ENCODE measurements around the gene EXOC3L1. TPM values are rescaled to one million over a fixed set of nuclear protein-coding genes. Genes with fewer than 3 reads are reported as not detected.

EXOC3L1 gene
- total and polyA plus RNA-seq, 2 of the 13 experiments (the other 11 are each of a cell fraction or from before 2014, with no cell fraction given): 0.12 TPM; not detected in 1

- TF ChIP-seq, protein P1, sequence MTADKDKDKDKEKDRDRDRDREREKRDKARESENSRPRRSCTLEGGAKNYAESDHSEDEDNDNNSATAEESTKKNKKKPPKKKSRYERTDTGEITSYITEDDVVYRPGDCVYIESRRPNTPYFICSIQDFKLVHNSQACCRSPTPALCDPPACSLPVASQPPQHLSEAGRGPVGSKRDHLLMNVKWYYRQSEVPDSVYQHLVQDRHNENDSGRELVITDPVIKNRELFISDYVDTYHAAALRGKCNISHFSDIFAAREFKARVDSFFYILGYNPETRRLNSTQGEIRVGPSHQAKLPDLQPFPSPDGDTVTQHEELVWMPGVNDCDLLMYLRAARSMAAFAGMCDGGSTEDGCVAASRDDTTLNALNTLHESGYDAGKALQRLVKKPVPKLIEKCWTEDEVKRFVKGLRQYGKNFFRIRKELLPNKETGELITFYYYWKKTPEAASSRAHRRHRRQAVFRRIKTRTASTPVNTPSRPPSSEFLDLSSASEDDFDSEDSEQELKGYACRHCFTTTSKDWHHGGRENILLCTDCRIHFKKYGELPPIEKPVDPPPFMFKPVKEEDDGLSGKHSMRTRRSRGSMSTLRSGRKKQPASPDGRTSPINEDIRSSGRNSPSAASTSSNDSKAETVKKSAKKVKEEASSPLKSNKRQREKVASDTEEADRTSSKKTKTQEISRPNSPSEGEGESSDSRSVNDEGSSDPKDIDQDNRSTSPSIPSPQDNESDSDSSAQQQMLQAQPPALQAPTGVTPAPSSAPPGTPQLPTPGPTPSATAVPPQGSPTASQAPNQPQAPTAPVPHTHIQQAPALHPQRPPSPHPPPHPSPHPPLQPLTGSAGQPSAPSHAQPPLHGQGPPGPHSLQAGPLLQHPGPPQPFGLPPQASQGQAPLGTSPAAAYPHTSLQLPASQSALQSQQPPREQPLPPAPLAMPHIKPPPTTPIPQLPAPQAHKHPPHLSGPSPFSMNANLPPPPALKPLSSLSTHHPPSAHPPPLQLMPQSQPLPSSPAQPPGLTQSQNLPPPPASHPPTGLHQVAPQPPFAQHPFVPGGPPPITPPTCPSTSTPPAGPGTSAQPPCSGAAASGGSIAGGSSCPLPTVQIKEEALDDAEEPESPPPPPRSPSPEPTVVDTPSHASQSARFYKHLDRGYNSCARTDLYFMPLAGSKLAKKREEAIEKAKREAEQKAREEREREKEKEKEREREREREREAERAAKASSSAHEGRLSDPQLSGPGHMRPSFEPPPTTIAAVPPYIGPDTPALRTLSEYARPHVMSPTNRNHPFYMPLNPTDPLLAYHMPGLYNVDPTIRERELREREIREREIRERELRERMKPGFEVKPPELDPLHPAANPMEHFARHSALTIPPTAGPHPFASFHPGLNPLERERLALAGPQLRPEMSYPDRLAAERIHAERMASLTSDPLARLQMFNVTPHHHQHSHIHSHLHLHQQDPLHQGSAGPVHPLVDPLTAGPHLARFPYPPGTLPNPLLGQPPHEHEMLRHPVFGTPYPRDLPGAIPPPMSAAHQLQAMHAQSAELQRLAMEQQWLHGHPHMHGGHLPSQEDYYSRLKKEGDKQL (CRISPR knock-in tag; IDR thresholded peaks at IDR 0.05; ENCODE audit: low read depth): no peak
- TF ChIP-seq RAD21 (CRISPR knock-in tag; IDR thresholded peaks at IDR 0.05) (0 out of 2 replicates have a peak, but pooled peaks have one; percentile 3), HHEX (CRISPR knock-in tag; IDR thresholded peaks at IDR 0.05) (no peak), ZNF572 (CRISPR knock-in tag; IDR thresholded peaks at IDR 0.05) (no peak), RBAK (CRISPR knock-in tag; IDR thresholded peaks at IDR 0.05) (no peak), MED13 (CRISPR knock-in tag; IDR thresholded peaks at IDR 0.05) (no peak), MEIS1 (CRISPR knock-in tag; IDR thresholded peaks at IDR 0.05; ENCODE audit: borderline replicate concordance) (no peak), SSRP1 (CRISPR knock-in tag; IDR thresholded peaks at IDR 0.05) (peak; percentile 78; the same call in 1 of the 2 replicates), ZNF878 (CRISPR knock-in tag; IDR thresholded peaks at IDR 0.05) (no peak), PRMT3 (CRISPR knock-in tag; IDR thresholded peaks at IDR 0.05; ENCODE audit: borderline replicate concordance, low read depth) (no peak)
- TF ChIP-seq, protein P2, sequence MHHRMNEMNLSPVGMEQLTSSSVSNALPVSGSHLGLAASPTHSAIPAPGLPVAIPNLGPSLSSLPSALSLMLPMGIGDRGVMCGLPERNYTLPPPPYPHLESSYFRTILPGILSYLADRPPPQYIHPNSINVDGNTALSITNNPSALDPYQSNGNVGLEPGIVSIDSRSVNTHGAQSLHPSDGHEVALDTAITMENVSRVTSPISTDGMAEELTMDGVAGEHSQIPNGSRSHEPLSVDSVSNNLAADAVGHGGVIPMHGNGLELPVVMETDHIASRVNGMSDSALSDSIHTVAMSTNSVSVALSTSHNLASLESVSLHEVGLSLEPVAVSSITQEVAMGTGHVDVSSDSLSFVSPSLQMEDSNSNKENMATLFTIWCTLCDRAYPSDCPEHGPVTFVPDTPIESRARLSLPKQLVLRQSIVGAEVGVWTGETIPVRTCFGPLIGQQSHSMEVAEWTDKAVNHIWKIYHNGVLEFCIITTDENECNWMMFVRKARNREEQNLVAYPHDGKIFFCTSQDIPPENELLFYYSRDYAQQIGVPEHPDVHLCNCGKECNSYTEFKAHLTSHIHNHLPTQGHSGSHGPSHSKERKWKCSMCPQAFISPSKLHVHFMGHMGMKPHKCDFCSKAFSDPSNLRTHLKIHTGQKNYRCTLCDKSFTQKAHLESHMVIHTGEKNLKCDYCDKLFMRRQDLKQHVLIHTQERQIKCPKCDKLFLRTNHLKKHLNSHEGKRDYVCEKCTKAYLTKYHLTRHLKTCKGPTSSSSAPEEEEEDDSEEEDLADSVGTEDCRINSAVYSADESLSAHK (CRISPR knock-in tag; IDR thresholded peaks at IDR 0.05; ENCODE audit: borderline replicate concordance): no peak
- TF ChIP-seq, protein P3, sequence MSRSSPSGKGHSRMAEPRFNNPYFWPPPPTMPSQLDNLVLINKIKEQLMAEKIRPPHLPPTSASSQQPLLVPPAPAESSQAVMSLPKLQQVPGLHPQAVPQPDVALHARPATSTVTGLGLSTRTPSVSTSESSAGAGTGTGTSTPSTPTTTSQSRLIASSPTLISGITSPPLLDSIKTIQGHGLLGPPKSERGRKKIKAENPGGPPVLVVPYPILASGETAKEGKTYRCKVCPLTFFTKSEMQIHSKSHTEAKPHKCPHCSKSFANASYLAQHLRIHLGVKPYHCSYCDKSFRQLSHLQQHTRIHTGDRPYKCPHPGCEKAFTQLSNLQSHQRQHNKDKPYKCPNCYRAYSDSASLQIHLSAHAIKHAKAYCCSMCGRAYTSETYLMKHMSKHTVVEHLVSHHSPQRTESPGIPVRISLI (CRISPR knock-in tag; IDR thresholded peaks at IDR 0.05; ENCODE audit: borderline replicate concordance): no peak
Measured at GRCh38 chr16:67149276-67150046, 40.5 kb downstream of the EXOC3L1 start (continued).

Data from HepG2 (cell line).